Esophagus (tissue), 2 donors: ENCODE data around the gene NT5DC3. TPM values are rescaled to one million over a fixed set of nuclear protein-coding genes. Genes with fewer than 3 reads are reported as not detected.

ENCODE experiments used
- H3K27ac ChIP-seq, 2 donors: one replicate each; pipeline ENCODE4 v1.5.1; 2013; ENCODE audit warnings: low read depth in 2 of 2, mild to moderate bottlenecking in 2 of 2, inconsistent platforms in 1 of 2, low read length in 1 of 2, moderate library complexity in 1 of 2
- H3K27me3 ChIP-seq, 2 donors: one replicate each; pipeline ENCODE4 v1.6.1; 2013; ENCODE audit warnings: low read length in 2 of 2, control low read depth in 1 of 2, mild to moderate bottlenecking in 1 of 2; ENCODE audit not compliant: insufficient read depth in 2 of 2, control insufficient read depth in 1 of 2
- H3K36me3 ChIP-seq, 2 donors: one replicate each; pipeline ENCODE4 v1.6.1; 2013; ENCODE audit warnings: low read length in 1 of 2; ENCODE audit not compliant: control insufficient read depth in 2 of 2, insufficient read depth in 2 of 2
- H3K4me1 ChIP-seq, 2 donors: one replicate each; pipeline ENCODE4 v1.6.1; 2013; ENCODE audit warnings: low read length in 1 of 2; ENCODE audit not compliant: control insufficient read depth in 2 of 2, insufficient read depth in 2 of 2
- H3K4me3 ChIP-seq, 2 donors: one replicate each; pipeline ENCODE4 v1.5.1; 2013; ENCODE audit warnings: low read length in 2 of 2, mild to moderate bottlenecking in 2 of 2, low read depth in 1 of 2, moderate library complexity in 1 of 2
- H3K9me3 ChIP-seq, 2 donors: one replicate each; pipeline ENCODE4 v1.6.1; 2013; ENCODE audit warnings: mild to moderate bottlenecking in 2 of 2, low read depth in 1 of 2, low read length in 1 of 2, moderate library complexity in 1 of 2; ENCODE audit not compliant: control insufficient read depth in 2 of 2, insufficient read depth in 1 of 2
- WGBS, 2 donors: extraction: QIAGEN DNeasy Blood & Tissue Kit; methylation state at CpG; one replicate each; pipeline ENCODE4 v1.1.7; 2013; 5-methylcytosine and 5-hydroxymethylcytosine counted together
- polyA plus RNA-seq, 2 donors: library from polyadenylated mRNA; stranded (reverse); fragments of 200-250 nt; gene quantifications; one replicate each; pipeline ENCODE4 v1.2.3, GENCODE V29; 2013
- donor health status: healthy with polysubstance abuse.
- donor health status: Bipolar disorder and iron deficiency.

The NT5DC3 gene
- polyA plus RNA-seq, 2 donors: 2.6 to 2.8 TPM

DNA sequence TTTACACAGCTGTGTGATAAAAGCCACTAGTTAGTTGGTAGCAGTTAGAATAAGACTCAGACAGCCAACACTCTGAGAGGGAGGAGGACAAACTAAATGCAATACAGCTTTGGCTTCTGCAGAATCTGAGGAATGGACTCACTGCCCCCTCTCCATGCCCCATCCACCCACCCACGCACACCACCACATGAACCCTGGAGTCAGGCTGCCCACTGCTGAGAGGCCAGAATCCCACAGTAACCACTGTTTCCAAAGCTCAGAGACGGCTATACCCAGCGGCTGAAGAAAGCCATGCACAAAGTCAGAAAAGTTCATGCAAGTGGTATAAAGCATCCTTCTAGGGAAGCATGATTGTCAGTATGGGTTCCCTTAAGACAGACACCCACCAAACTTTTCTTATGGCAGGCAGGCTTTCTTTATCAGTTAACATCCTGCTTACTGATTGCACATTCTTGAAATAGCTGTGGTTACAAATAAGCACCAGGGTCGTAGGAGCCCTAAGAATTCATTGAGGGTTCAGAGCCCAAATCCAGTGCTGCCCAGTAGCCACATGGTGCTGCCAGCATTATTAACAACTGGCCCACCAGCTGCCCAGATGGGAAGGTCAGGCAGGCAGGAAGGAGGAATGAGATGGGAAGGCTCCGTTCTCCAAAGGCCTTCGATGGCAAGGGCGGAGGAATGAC, 61.5 kb downstream of the NT5DC3 start:
- no peaks in the 10 kb centered on the region for H3K4me1 ChIP-seq
- no peak overlapping the region for H3K27ac ChIP-seq
- H3K9me3 ChIP-seq: no peaks in the 10 kb centered on the region
- H3K27me3 ChIP-seq: no peaks in the 10 kb centered on the region
- 86 to 90% methylated on average over 7 of the region's 7 CpGs for WGBS, 2 donors
- H3K4me3 ChIP-seq: no peak overlapping the region
- H3K36me3 ChIP-seq: peaks cover 7 to 9% of the 10 kb centered on the region in 2 donors

DNA sequence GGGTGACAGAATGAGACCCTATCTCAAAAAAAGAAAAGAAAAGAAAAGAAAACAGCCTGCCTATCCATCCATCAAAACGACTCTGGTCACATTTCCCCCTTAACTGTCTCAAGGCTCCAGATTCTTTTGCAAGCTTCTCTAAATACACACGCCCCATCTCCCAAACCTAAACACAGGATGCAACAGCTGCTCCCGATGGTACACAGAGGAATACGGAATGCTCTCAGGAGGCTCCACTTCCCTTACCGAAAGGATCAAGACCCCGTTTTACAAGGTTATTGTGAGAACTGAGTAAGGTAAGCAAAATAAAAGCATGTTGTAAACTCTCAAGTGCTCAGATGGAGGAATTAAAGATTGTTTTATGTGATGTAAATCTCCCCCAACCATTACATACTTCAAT, 62.3 kb downstream of the NT5DC3 start:
- H3K36me3 ChIP-seq: peaks cover 3 to 6% of the 10 kb centered on the region in 2 donors
- no peaks in the 10 kb centered on the region for H3K9me3 ChIP-seq
- H3K27ac ChIP-seq: no peak overlapping the region
- H3K27me3 ChIP-seq: no peaks in the 10 kb centered on the region
- no peaks in the 10 kb centered on the region for H3K4me1 ChIP-seq
- WGBS, 2 donors: 73 to 79% methylated on average over 6 of the region's 6 CpGs
- H3K4me3 ChIP-seq: no peak overlapping the region

GRCh38 chr12:103774977-103775560, 66.0 kb downstream of the NT5DC3 start:
- no peak overlapping the region for H3K27ac ChIP-seq
- WGBS, 2 donors: 85% methylated on average over 10 of the region's 10 CpGs
- no peaks in the 10 kb centered on the region for H3K27me3 ChIP-seq
- no peak overlapping the region for H3K4me3 ChIP-seq
- no peaks in the 10 kb centered on the region for H3K4me1 ChIP-seq
- peaks cover 3 to 6% of the 10 kb centered on the region in 2 donors for H3K36me3 ChIP-seq
- no peaks in the 10 kb centered on the region for H3K9me3 ChIP-seq

DNA sequence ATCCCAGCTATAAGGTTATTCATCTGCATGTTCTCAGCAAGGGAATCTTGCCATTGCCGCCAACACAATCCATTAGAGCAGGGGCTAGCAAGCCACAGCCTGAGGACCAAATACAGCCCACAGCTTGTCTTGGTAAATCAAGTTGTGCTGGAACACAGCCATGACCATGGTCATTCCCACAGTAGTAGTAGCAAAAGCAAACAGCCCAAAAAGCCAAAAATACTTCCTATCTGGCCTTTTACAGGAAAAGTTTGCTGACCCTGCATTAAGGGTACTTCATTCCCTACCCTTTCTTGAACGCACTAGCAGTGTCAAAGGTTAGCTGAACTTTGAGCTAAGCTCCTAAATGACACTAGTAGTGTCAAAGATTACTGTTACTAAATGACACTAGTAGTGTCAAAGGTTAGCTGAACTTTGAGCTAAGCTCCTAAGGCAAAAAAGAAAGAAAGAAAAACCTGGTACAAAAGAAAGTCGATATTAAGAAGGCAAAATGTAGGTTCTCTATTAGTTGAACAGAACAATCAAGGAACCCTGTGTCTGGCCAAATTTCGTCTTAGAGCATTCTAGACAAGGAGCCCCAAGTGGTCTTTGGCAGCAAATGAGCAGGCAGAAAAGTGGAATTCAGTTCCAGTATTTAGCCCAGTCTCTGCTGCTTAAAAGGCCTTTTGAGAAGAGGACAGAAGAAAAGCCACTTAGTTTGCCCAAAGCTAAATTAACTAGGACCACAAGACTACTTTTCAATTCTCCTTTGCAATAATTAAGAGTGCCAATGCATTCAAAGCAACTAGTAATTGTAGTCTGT, 67.7 kb downstream of the NT5DC3 start:
- Histone ChIP-seq H3K27me3 (no peaks in the 10 kb centered on the region), H3K4me1 (no peaks in the 10 kb centered on the region), H3K9me3 (no peaks in the 10 kb centered on the region), H3K36me3 (peaks cover 3 to 6% of the 10 kb centered on the region in 2 donors), H3K27ac (no peak overlapping the region), H3K4me3 (no peak overlapping the region)
- 63 to 74% methylated on average over 4 of the region's 4 CpGs for WGBS, 2 donors

- no peaks in the 10 kb centered on the region for H3K27me3 ChIP-seq
Measured at GRCh38 chr12:103772367-103773108, 68.5 kb downstream of the NT5DC3 start.

DNA sequence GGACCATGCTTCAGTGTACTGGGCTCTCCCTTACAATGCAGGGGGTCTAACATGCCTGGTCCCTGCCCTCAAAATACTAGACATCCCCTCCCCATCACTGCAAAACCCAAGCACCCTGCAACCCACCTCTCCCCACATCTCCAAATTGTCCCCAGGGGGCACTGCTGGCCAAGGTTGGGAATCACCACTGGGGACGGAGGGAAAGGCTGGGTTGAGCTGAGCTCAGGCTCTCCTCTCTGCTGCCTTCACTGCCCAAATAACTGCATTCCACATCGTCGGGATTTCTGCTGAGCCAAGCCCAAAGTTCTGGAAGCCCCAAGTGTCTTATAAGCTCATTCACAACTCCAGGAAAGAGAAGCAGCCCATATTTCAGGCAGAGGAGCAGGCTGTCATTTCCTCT, 69.6 kb downstream of the NT5DC3 start:
- Histone ChIP-seq H3K27me3 (no peaks in the 10 kb centered on the region), H3K4me1 (no peaks in the 10 kb centered on the region), H3K36me3 (no peaks in the 10 kb centered on the region), H3K9me3 (no peaks in the 10 kb centered on the region), H3K4me3 (no peak overlapping the region), H3K27ac (no peak overlapping the region)
- WGBS, 2 donors: 43 to 53% methylated on average over 3 of the region's 3 CpGs

More at GRCh38 chr12:103772367-103773108, 68.5 kb downstream of the NT5DC3 start:
- Histone ChIP-seq H3K36me3 (peaks cover 3 to 4% of the 10 kb centered on the region in 2 donors), H3K27ac (no peak overlapping the region), H3K4me1 (no peaks in the 10 kb centered on the region), H3K4me3 (no peak overlapping the region), H3K9me3 (no peaks in the 10 kb centered on the region)
- 79 to 83% methylated on average over 7 of the region's 7 CpGs for WGBS, 2 donors

DNA sequence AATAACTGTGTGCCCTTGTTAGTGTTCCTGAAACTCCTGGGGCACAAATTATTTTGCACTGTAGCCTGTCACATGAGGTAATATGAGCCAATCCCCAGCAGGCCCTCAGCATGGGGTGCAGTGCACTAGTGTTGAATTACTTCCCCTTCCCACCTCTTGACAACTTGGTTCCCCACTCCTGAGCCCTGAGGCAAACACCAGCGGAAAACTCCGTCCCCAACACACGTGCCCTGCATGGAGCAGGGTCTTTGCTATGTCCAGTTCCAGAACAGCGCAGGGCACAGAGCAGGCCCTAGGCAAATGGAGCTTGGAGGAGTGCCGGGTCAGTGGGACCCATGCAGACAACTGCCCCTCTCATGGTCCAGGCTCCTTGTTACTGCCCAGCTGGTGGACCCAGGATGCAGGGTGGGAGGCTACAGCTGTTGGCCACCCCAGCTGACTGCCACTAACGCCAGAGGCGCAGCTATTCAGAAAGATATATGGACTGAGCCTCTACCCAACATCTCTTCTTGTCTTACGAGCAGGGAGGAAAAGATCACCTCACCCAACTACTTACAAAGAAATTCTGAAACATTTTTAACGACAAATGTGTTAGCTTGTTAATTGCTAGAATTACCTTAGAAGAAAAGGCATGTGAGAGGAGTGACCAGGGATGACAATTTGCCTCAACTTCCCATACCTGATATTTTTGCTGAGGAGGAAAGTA, 71.6 kb downstream of the NT5DC3 start:
- Histone ChIP-seq H3K27me3 (no peaks in the 10 kb centered on the region), H3K4me3 (no peak overlapping the region), H3K9me3 (no peaks in the 10 kb centered on the region), H3K27ac (no peak overlapping the region), H3K36me3 (no peaks in the 10 kb centered on the region), H3K4me1 (no peaks in the 10 kb centered on the region)
- 92 to 94% methylated on average over 9 of the region's 9 CpGs for WGBS, 2 donors

DNA sequence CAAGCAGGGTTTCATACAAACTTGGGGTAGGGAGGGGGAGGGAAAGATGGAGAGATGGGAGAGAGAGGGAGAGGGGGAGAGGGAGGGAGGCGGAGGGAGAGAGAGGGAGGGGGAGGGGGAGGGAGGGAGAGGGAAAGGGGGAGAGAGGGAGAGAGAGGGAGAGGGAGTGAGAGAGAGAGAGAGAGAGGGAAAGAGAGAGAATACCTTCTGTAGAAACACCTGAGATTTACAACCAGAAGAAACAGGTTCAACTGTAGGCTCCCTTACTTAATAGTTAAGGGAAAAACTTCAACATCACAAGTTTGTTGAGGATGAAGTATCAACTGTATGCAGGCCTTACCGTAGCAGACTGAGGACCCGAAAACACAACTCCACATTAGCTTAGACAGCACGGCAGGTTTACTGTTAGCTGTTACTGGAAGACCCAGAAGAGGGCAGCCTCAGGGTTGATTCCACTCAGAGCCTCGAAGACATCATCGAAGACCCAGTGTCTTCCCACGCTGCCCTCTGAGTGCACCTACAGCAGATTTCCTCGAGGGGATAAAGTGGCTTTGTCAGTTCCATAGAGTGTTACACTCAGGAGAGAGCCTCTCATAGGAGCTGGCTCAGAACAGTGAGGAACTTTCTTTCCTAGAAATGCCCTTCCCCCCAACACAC, 72.4 kb downstream of the NT5DC3 start:
- no peak overlapping the region for H3K4me3 ChIP-seq
- H3K4me1 ChIP-seq: no peaks in the 10 kb centered on the region
- WGBS, 2 donors: 82 to 94% methylated on average over 7 of the region's 8 CpGs
- H3K27me3 ChIP-seq: no peaks in the 10 kb centered on the region
- H3K36me3 ChIP-seq: no peaks in the 10 kb centered on the region
- H3K27ac ChIP-seq: no peak overlapping the region
- no peaks in the 10 kb centered on the region for H3K9me3 ChIP-seq
